ENCODE results near the gene TNRC18. TPM values are rescaled to one million over a fixed set of nuclear protein-coding genes. Genes with fewer than 3 reads are reported as not detected.

TNRC18 gene
- total and polyA plus RNA-seq, 9 of the 15 experiments (the other 6 are each of a cell fraction or from before 2014, with no cell fraction given), result 0.03 to 43.2 (median 18.0) TPM

DNA sequence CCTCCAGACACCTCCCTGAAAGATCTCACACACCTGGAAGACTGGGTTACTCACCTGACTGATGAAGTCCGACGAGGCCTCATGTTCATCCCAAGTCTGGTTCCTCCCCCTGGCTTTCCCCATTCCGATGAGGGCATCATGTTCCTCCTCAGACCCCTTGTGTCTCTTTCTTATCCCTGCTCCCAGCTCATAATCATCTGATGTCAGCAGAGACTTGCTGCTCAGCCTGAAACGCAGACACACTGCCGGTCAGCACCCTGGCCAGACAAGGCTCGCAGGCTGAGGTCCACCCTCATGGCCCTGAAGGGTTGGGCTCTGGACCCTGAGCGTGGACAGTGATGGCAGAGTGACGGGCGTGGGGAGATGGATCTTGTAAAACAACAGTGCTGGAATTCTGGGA is 64.3 kb downstream of the TNRC18 start:
- no TSS peak for BruUV-seq (replicated peaks)
- ChIA-PET POLR2A (no interaction called here), CTCF (ENCODE audit: low intra/inter-chr PET ratio) (no interaction called here)
- H3K9ac ChIP-seq (ENCODE audit: insufficient read depth in 1 of 2, low read depth in 2 of 2, low read length in 2 of 2), result peak overlapping the region in 1 of 2 experiments; percentile 29; a peak in 1 of 4 replicates
- H3K27me3 ChIP-seq (ENCODE audit: control insufficient read depth in 2 of 2, insufficient read depth in 2 of 2, low read length in 2 of 2), result no peaks in the 10 kb centered on the region
- H3K9me1 ChIP-seq (ENCODE audit: control insufficient read depth, insufficient read depth, low read length), result no peaks in the 10 kb centered on the region
- ATAC-seq (no peak), DNase-seq (ENCODE audit: extremely low read depth in 1 of 4, low spot score in 3 of 4) (no peak), FAIRE-seq (no peak)
- 86% methylated on average over 9 of the region's 9 CpGs for WGBS (ENCODE audit: insufficient coverage, low coverage, missing lambda C conversion rate)
- no peak overlapping the region for H3K27ac ChIP-seq (ENCODE audit: extremely low read depth, low read depth, low read length)
- H3K4me1 ChIP-seq (replicated peaks in 1 of 2; ENCODE audit: control insufficient read depth in 2 of 2, insufficient read depth in 2 of 2, low read length in 2 of 2), result peaks cover 0 to 3% of the 10 kb centered on the region in 2 experiments; a peak in 2 of 5 replicates
- H3K4me2 ChIP-seq (ENCODE audit: insufficient read depth, low read length), result no peak overlapping the region
- H3K9me3 ChIP-seq (replicated peaks; ENCODE audit: control insufficient read depth, insufficient read depth, low read depth, low read length), result no peaks in the 10 kb centered on the region
- intact Hi-C loops (cut with micrococcal nuclease), result no loop called here
- in situ Hi-C loops (cut with MboI), result loop anchor here (10.0 kb wide), 1 partner anchor 315 kb away; no protein-coding TSS in a partner anchor
- no peak for TF ChIP-seq ZNF239 (CRISPR knock-in tag; IDR thresholded peaks at IDR 0.05)
- TF ChIP-seq CCAR2 (IDR thresholded peaks at IDR 0.05; ENCODE audit: low read depth, low read length), result no peak
- no peak for TF ChIP-seq ZNF311 (CRISPR knock-in tag; IDR thresholded peaks at IDR 0.05)
- TF ChIP-seq SOX6 (IDR thresholded peaks at IDR 0.05), result no peak
- TF ChIP-seq, protein P1, sequence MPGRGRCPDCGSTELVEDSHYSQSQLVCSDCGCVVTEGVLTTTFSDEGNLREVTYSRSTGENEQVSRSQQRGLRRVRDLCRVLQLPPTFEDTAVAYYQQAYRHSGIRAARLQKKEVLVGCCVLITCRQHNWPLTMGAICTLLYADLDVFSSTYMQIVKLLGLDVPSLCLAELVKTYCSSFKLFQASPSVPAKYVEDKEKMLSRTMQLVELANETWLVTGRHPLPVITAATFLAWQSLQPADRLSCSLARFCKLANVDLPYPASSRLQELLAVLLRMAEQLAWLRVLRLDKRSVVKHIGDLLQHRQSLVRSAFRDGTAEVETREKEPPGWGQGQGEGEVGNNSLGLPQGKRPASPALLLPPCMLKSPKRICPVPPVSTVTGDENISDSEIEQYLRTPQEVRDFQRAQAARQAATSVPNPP (IDR thresholded peaks at IDR 0.05; ENCODE audit: borderline replicate concordance, insufficient read depth, insufficient read length), result no peak
- TF ChIP-seq TAF1 (IDR thresholded peaks at IDR 0.05; ENCODE audit: control insufficient read depth, extremely low read depth, insufficient read depth, low read length, severe bottlenecking), result no peak
- TF ChIP-seq, protein P2, sequence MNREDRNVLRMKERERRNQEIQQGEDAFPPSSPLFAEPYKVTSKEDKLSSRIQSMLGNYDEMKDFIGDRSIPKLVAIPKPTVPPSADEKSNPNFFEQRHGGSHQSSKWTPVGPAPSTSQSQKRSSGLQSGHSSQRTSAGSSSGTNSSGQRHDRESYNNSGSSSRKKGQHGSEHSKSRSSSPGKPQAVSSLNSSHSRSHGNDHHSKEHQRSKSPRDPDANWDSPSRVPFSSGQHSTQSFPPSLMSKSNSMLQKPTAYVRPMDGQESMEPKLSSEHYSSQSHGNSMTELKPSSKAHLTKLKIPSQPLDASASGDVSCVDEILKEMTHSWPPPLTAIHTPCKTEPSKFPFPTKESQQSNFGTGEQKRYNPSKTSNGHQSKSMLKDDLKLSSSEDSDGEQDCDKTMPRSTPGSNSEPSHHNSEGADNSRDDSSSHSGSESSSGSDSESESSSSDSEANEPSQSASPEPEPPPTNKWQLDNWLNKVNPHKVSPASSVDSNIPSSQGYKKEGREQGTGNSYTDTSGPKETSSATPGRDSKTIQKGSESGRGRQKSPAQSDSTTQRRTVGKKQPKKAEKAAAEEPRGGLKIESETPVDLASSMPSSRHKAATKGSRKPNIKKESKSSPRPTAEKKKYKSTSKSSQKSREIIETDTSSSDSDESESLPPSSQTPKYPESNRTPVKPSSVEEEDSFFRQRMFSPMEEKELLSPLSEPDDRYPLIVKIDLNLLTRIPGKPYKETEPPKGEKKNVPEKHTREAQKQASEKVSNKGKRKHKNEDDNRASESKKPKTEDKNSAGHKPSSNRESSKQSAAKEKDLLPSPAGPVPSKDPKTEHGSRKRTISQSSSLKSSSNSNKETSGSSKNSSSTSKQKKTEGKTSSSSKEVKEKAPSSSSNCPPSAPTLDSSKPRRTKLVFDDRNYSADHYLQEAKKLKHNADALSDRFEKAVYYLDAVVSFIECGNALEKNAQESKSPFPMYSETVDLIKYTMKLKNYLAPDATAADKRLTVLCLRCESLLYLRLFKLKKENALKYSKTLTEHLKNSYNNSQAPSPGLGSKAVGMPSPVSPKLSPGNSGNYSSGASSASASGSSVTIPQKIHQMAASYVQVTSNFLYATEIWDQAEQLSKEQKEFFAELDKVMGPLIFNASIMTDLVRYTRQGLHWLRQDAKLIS (CRISPR knock-in tag; IDR thresholded peaks at IDR 0.05), result no peak
- no peak for TF ChIP-seq LCOR (CRISPR knock-in tag; IDR thresholded peaks at IDR 0.05)
- TF ChIP-seq, protein P3, sequence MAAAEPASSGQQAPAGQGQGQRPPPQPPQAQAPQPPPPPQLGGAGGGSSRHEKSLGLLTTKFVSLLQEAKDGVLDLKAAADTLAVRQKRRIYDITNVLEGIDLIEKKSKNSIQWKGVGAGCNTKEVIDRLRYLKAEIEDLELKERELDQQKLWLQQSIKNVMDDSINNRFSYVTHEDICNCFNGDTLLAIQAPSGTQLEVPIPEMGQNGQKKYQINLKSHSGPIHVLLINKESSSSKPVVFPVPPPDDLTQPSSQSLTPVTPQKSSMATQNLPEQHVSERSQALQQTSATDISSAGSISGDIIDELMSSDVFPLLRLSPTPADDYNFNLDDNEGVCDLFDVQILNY (CRISPR knock-in tag; IDR thresholded peaks at IDR 0.05), result no peak
- TF ChIP-seq CHCHD3 (CRISPR knock-in tag; IDR thresholded peaks at IDR 0.05), result no peak
- TF ChIP-seq NFE2L1 (tag; IDR thresholded peaks at IDR 0.05; ENCODE audit: borderline replicate concordance, low read depth), result no peak
- TF ChIP-seq TCF3 (CRISPR knock-in tag; IDR thresholded peaks at IDR 0.05), result no peak
- TF ChIP-seq, protein P4, sequence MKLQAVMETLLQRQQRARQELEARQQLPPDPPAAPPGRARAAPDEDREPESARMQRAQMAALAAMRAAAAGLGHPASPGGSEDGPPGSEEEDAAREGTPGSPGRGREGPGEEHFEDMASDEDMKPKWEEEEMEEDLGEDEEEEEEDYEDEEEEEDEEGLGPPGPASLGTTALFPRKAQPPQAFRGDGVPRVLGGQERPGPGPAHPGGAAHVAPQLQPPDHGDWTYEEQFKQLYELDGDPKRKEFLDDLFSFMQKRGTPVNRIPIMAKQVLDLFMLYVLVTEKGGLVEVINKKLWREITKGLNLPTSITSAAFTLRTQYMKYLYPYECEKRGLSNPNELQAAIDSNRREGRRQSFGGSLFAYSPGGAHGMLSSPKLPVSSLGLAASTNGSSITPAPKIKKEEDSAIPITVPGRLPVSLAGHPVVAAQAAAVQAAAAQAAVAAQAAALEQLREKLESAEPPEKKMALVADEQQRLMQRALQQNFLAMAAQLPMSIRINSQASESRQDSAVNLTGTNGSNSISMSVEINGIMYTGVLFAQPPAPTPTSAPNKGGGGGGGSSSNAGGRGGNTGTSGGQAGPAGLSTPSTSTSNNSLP (IDR thresholded peaks at IDR 0.05; ENCODE audit: borderline replicate concordance, low read depth, low read length), result no peak
- TF ChIP-seq ZNF197 (CRISPR knock-in tag; IDR thresholded peaks at IDR 0.05; ENCODE audit: low read depth), result no peak
- peaks cover 52% of the 10 kb centered on the region; the same call in 2 of the 3 replicates for H3K36me3 ChIP-seq (ENCODE audit: control insufficient read depth, insufficient read depth, low read length)
- H2AFZ ChIP-seq (ENCODE audit: low read depth, low read length), result no peak overlapping the region
- H3K79me2 ChIP-seq (ENCODE audit: control insufficient read depth, insufficient read depth, low read length), result no peaks in the 10 kb centered on the region
- H4K20me1 ChIP-seq (replicated peaks; ENCODE audit: control insufficient read depth, insufficient read depth, low read length), result 0 out of 2 replicates have a peak, but pooled peaks cover 2% of the 10 kb centered on the region
- no peak overlapping the region for H3K4me3 ChIP-seq
